Measurements from ENCODE around the gene DPEP2. TPM values are rescaled to one million over a fixed set of nuclear protein-coding genes. Genes with fewer than 3 reads are reported as not detected.

The DPEP2 gene
- total RNA-seq, 4 donors from 2014 or later = 0.18 to 6.2 (median 4.0) TPM; not detected in 1

- peaks cover 6 to 65% (median 9%) of the 10 kb centered on the region in 3 donors for H3K36me3 ChIP-seq
- H3K27me3 ChIP-seq = no peaks in the 10 kb centered on the region
- H3K4me1 ChIP-seq = peaks cover 24 to 90% (median 65%) of the 10 kb centered on the region in 3 donors
- TF ChIP-seq, protein P1, sequence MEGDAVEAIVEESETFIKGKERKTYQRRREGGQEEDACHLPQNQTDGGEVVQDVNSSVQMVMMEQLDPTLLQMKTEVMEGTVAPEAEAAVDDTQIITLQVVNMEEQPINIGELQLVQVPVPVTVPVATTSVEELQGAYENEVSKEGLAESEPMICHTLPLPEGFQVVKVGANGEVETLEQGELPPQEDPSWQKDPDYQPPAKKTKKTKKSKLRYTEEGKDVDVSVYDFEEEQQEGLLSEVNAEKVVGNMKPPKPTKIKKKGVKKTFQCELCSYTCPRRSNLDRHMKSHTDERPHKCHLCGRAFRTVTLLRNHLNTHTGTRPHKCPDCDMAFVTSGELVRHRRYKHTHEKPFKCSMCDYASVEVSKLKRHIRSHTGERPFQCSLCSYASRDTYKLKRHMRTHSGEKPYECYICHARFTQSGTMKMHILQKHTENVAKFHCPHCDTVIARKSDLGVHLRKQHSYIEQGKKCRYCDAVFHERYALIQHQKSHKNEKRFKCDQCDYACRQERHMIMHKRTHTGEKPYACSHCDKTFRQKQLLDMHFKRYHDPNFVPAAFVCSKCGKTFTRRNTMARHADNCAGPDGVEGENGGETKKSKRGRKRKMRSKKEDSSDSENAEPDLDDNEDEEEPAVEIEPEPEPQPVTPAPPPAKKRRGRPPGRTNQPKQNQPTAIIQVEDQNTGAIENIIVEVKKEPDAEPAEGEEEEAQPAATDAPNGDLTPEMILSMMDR (IDR thresholded peaks at IDR 0.05) = no peak
- TF ChIP-seq POLR2A (IDR thresholded peaks at IDR 0.05) = no peak
- H3K4me3 ChIP-seq = no peak overlapping the region
- peak overlapping the region in 3 of 4 donors; percentile 21 to 72 (median 60) for H3K27ac ChIP-seq
- DNase-seq = no peak
- intact Hi-C loops (cut with DNase I) = no loop called here
- 59 to 90% methylated on average over 4 to 5 of the region's 8 CpGs for WGBS, 2 donors
- no peaks in the 10 kb centered on the region for H3K9me3 ChIP-seq
Observed at GRCh38 chr16:67962135-67962534, 37.1 kb downstream of the DPEP2 start.

DNA sequence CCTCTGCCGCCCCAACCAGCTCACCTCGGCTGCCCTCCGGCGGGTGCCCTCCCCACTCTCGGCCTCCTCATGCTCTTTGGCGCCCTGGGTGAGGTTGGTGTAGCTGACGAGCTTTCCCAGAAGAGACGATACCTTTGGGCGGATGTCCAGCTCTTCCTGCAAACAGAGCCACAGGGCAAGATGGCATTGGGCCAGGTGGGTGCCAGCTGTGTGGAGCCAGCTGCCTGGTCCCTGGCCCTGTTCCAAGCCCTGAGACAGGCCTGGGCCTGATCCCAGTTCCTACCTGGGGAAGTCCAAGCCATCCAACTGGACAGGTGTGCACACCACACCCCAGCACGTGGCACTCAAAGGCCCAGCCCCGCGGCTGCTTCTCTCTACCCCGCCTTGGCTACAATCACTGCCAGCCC lies 37.7 kb downstream of the DPEP2 start:
- 32 to 44% methylated on average over 5 to 10 of the region's 13 CpGs for WGBS, 2 donors
- Histone ChIP-seq H3K4me1 (peaks cover 18 to 84% (median 59%) of the 10 kb centered on the region in 3 donors), H3K36me3 (peaks cover 6 to 68% (median 9%) of the 10 kb centered on the region in 3 donors), H3K27ac (peak overlapping the region; percentile 21 to 72 (median 46)), H3K4me3 (no peak overlapping the region), H3K9me3 (no peaks in the 10 kb centered on the region), H3K27me3 (no peaks in the 10 kb centered on the region)
- intact Hi-C loops (cut with DNase I) = no loop called here
- DNase-seq = no peak
- TF ChIP-seq, protein P1 (IDR thresholded peaks at IDR 0.05) = no peak
- no peak for TF ChIP-seq POLR2A (IDR thresholded peaks at IDR 0.05)

GRCh38 chr16:67959536-67960329 lies 39.6 kb downstream of the DPEP2 start:
- DNase-seq = no peak
- H3K36me3 ChIP-seq = peaks cover 6 to 85% (median 13%) of the 10 kb centered on the region in 3 donors
- intact Hi-C loops (cut with DNase I) = no loop called here

DNA sequence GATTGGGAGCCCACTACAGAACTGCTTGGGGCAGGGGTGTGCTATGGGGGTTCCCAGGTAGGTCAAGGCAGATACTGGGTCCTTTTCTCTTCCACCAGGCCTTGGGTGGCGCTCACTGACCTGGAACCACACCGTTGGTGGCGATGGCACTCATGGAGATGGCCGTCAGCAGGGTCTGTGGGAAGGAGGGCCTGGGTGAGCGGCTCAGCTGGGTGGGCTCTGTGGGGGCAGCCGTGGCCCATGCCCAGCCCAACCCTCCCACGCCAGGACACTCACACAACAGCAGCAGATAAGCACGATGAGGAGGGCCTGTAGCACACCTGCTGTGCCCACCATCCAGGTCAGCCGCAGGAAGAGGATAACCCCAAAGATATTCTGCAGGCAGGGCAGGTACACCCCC lies 41.7 kb downstream of the DPEP2 start:
- intact Hi-C loops (cut with DNase I) = no loop called here
- no peak for DNase-seq
- Histone ChIP-seq H3K4me1 (peaks cover 8 to 50% (median 33%) of the 10 kb centered on the region in 3 donors), H3K27me3 (no peaks in the 10 kb centered on the region), H3K27ac (peak overlapping the region in 1 of 4 donors; percentile 72), H3K4me3 (no peak overlapping the region), H3K9me3 (no peaks in the 10 kb centered on the region), H3K36me3 (peaks cover 6 to 96% (median 15%) of the 10 kb centered on the region in 3 donors)
- TF ChIP-seq, protein P1 (IDR thresholded peaks at IDR 0.05) = no peak
- no peak for TF ChIP-seq POLR2A (IDR thresholded peaks at IDR 0.05)
- WGBS, 2 donors = 100% methylated on average over 1 of the region's 9 CpGs; no CpG with 5 or more reads in 1 of the 2 donors

More at GRCh38 chr16:67959536-67960329, 39.6 kb downstream of the DPEP2 start:
- TF ChIP-seq POLR2A (IDR thresholded peaks at IDR 0.05) = no peak
- TF ChIP-seq, protein P1 (IDR thresholded peaks at IDR 0.05) = no peak
- Histone ChIP-seq H3K9me3 (no peaks in the 10 kb centered on the region), H3K27me3 (no peaks in the 10 kb centered on the region), H3K4me3 (no peak overlapping the region), H3K27ac (peak overlapping the region; percentile 44 to 72 (median 54)), H3K4me1 (peaks cover 14 to 66% (median 51%) of the 10 kb centered on the region in 3 donors)
- WGBS, 2 donors = 38 to 74% methylated on average over 5 to 9 of the region's 11 CpGs
